ENCODE data around the gene NBL1. TPM values are rescaled to one million over a fixed set of nuclear protein-coding genes. Genes with fewer than 3 reads are reported as not detected.

NBL1 gene, protein sequence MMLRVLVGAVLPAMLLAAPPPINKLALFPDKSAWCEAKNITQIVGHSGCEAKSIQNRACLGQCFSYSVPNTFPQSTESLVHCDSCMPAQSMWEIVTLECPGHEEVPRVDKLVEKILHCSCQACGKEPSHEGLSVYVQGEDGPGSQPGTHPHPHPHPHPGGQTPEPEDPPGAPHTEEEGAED
- 55.9 TPM for total RNA-seq
- long read RNA-seq, transcript NBL1-202 (4 exons, 2,172 nt) = major isoform, 64 of 90 reads
- long read RNA-seq, partial matches to known transcripts = 0 of 90 reads
- long read RNA-seq, other reads (novel, unspliced or antisense) = 26 of 90 reads

DNA sequence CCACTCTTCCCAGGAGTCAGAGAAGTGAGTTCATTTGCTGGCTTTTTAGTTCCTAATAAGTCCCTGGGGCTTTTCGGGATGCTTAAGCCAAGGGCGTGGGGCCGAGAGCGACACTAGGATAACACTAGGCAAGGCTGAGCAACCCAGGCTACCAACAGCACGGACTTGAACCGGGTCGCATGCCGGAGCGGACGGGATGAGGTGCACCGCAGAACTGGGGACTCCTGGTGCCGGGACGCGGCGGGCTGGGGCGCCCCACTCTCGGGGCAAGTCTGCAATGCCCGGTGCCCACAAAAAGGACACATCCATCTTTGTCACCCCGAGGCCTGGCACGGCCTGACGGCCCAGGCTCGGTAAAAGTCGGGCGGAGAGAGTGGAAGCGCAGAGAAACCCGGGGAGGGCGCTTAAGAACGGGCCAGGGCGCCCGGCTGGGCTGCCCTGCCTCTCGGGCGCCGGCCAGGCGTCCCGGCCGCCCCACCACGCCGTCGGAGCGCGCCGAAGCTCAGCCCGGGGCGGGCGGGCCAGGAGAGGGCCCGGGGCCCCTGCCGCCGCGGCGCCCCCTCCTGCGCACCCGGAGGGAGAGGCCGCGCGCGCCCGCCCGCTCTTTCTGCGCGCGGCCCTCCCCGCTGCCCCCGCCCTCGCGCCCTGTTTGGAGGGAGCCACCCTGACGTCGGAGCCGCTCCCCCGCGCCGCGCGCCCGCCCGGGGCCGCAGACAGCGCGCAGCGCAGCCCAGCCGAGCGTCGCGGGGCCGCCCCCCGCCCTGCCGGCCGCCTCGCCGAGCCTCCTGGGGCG is at the start of gene NBL1:
NBL1 (plus strand) TSS at position 710 of the 793 bp plus-strand sequence. CDS start 10,720 bp downstream, outside the sequence.
- intact Hi-C loops (cut with DNase I) = loop anchor here (5.0 kb wide), 1 partner anchor 41 kb away; no protein-coding TSS in a partner anchor
- DNase-seq (ENCODE audit: low spot score) = peak; percentile 81

DNA sequence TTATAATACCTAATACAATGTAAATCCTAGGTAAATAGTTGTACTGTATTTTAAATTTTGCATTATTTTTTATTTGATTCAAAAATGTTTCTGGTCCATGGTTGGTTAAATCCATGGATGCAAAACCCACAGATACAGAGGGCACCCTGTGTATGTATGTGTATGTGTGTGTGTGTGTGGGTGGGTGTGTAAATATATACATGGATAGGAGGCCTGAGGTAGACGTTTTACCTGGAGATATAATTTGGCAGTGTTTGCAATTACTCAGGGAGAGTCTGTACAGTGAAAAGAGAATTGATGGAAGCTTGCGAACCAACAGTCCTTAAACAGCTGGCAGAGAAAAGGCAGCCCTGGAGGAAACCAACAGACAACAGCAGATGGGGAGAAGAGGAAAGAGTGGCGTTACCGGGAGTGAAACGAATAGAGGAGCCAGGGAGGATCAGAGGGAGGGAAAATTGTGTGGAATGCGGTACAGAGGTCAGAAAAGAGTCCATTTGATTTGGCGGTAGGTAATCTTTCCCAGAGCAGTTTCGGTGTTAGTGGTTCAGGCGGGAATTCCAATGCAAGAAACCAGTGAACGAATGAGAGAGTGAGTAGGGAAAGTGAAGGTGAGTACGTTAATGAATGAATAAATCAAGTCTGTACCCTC is 47.9 kb upstream of the NBL1 start:
- intact Hi-C loops (cut with DNase I) = loop anchor here (2.0 to 10.0 kb wide), 2 partner anchors 111 to 159 kb away; partner anchors contain the start of gene CAPZB
- DNase-seq (ENCODE audit: low spot score) = no peak

- intact Hi-C loops (cut with DNase I) = loop anchor here (2.0 to 10.0 kb wide), 2 partner anchors 112 to 160 kb away; partner anchors contain the start of gene CAPZB
- peak; percentile 97 for DNase-seq (ENCODE audit: low spot score)
Measured at GRCh38 chr1:19596714-19597495, 47.2 kb upstream of the NBL1 start.

DNA sequence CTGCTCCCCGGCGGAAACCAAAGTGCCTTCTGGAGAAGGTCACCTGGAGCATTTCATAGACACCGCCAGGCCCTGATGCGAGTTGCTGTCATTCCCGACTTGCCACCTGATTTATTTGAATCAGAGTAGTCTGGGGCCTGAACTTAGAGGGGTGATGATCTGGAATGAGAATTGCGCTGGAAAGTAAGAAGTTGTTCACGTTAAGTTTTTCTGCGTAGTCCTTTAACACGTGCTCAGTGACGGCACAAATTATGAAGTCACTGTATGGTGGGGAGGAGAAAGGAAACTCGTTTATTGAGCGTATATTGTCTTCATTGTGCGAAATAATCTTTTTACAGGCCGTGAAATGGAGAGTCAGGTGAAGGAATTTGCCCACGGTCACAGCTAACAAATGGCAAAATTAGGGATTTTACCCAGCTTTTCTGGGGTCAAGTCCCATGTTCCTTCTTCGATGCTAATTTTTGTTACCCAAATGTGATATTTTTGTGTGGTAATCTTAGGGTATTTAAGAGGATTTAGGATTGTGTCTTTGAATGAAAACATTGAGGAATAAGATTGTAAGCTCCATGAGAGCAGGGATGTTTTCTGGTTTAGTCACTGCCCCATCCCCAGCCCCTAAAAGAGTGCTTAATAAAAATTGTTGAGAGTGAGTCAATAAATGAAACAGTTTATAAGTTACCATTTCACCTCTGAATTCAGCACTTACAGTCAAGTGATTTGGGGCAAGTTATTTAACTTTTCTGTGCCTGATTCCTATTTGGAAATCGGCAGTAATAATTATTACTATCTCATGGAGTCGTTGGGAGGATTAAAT is 46.4 kb upstream of the NBL1 start:
- intact Hi-C loops (cut with DNase I) = loop anchor here (2.0 to 10.0 kb wide), 2 partner anchors 113 to 161 kb away; partner anchors contain the start of gene CAPZB
- no peak for DNase-seq (ENCODE audit: low spot score)

DNA sequence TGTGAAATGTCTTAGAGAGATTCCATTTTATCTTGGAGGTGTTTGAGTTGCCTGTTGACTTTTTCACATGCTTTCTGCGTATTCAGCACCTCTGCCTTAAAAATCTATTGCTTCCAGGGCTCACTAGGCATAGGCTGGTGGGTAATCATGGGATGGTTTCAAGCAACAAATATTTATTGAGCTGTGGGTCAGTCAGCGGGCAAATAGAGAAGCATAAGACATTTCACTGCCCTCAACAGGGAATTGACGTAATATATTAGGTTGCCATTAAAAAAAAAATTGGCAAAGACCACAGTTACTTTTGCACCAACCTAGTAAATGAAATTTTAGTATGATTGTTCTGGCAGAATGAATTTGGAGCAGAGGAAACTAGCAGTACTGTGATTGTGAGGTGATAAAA is 44.3 kb upstream of the NBL1 start:
- intact Hi-C loops (cut with DNase I) = loop anchor here (5.0 to 10.0 kb wide), 2 partner anchors 42 to 115 kb away; partner anchors contain the start of genes CAPZB and NBL1
- no peak for DNase-seq (ENCODE audit: low spot score)

GRCh38 chr1:19602486-19602885 is 41.6 kb upstream of the NBL1 start:
- intact Hi-C loops (cut with DNase I) = loop anchor here (5.0 kb wide), 1 partner anchor 40 kb away; the partner anchor contains the start of gene NBL1
- no peak for DNase-seq (ENCODE audit: low spot score)

DNA sequence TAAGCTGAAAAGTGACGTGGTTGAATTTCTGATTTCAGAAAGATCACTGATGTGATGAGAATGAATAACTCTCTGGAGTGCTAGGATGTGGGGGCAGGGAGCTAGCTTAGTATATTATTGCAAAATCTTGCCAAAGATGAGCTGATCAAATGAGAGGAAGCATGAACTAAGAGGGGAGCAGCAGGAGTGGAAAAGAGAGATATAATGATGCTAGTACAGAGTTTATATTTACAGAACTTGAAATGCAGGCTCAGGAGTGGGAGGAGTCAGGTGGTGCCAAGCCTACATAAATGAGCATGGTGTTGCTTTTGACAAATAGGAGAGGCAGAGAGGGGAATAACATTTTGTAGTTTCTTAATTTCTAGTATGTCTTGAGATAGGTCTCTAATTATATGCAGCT is 38.1 kb upstream of the NBL1 start:
- intact Hi-C loops (cut with DNase I) = no loop called here

GRCh38 chr1:19606817-19607642 is 37.1 kb upstream of the NBL1 start:
- intact Hi-C loops (cut with DNase I) = no loop called here
- no peak for DNase-seq (ENCODE audit: low spot score)

More for the DNA sequence above, 38.1 kb upstream of the NBL1 start:
- DNase-seq (ENCODE audit: low spot score) = no peak

- intact Hi-C loops (cut with DNase I) = no loop called here
Measured at GRCh38 chr1:19608232-19608631, 35.9 kb upstream of the NBL1 start.

DNA sequence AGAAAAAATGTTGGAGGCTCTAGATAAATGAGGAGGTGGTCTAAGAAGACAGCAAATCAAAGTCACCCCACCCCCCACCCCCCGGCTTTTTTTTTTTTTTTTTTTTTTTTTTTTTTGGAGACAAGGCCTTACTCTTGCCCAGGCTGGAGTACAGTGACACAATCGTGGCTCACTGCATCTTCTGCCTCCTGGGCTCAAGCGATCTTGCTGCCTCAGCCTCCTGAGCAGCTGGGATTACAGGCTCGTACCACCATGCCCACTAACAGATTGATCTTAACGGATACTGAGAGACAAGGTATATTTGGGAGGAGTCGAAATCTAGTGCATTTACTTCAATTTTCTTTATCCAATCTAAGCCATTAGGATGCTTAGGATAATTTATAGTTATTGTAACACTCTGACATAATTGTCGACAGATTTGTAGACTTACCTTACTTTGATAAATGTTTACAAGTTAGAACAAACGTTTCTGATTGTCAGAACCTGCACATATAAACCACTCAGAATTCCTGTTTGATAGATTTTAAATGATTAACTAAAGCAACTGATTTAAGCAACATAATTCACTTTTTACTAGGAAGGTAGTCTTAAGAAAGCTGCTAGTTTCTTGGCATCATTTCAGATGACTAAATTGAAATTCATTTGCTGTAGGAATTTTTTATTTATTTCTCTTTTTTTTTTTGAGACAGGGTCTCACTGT is 33.7 kb upstream of the NBL1 start:
- no peak for DNase-seq (ENCODE audit: low spot score)
- intact Hi-C loops (cut with DNase I) = no loop called here

More at GRCh38 chr1:19608232-19608631, 35.9 kb upstream of the NBL1 start:
- DNase-seq (ENCODE audit: low spot score) = no peak

GRCh38 chr1:19612530-19612929 is 31.6 kb upstream of the NBL1 start:
- DNase-seq (ENCODE audit: low spot score) = no peak
- intact Hi-C loops (cut with DNase I) = no loop called here

DNA sequence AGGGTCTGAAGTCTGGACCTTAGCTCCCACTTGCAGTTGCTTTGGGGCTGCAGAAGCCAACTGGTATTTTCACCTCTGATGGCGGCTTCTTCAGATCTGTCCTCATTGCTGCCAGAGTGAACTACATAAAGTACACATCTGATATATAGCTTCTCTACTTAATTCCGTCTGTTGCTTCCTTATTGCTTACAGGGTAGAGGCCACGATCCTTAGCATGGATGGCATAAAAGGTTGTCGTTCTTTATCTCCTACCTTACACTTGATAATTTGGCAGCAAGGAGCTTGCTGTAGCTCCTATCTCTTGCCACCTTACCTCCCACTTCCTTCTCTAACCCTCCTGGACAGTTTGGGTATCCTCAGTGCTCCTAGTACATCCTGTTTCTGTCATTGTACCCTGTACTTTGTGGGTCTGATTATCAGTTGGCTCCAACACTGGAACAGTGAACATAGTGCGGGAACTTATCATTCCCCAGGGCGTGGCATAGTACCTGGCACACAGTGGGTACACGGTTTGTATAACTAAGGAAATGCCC is 30.9 kb upstream of the NBL1 start:
- intact Hi-C loops (cut with DNase I) = no loop called here
- DNase-seq (ENCODE audit: low spot score) = no peak

GRCh38 chr1:19615438-19615837 is 28.7 kb upstream of the NBL1 start:
- DNase-seq (ENCODE audit: low spot score) = no peak
- intact Hi-C loops (cut with DNase I) = no loop called here

- DNase-seq (ENCODE audit: low spot score) = no peak
- intact Hi-C loops (cut with DNase I) = no loop called here
Measured at GRCh38 chr1:19616489-19616888, 27.6 kb upstream of the NBL1 start.

GRCh38 chr1:19617376-19617775 is 26.7 kb upstream of the NBL1 start:
- intact Hi-C loops (cut with DNase I) = no loop called here
- no peak for DNase-seq (ENCODE audit: low spot score)

- DNase-seq (ENCODE audit: low spot score) = no peak
- intact Hi-C loops (cut with DNase I) = no loop called here
Measured at GRCh38 chr1:19618428-19618827, 25.7 kb upstream of the NBL1 start.
